HEK293 (cell line): ENCODE data around the gene ZBTB5.

Experiments
- CTCF ChIA-PET: fragments of 350-600 bp; formaldehyde crosslinking; extraction: SDS; loops from one replicate; lab custom pipeline; 2021; ENCODE audit warnings: antibody characterized with exemption; lab: Yijun Ruan, JAX
- POLR2A ChIA-PET: fragments of 300-600 bp; formaldehyde crosslinking; extraction: SDS; loops from one replicate; lab custom pipeline; 2020; ENCODE audit warnings: antibody characterized with exemption, inconsistent platforms; lab: Yijun Ruan, JAX
- H3K27ac ChIP-seq: fragments of 200-500 bp; sonication (Bioruptor generic); 2 replicates; pipeline ENCODE4 v1.5.1; 2014; ENCODE audit warnings: low read depth, low read length, control low read depth, inconsistent platforms; ENCODE audit errors: extremely low read depth
- H3K36me3 ChIP-seq, 2 experiments: fragments of 200-500 bp in 1 of 2; sonication (Bioruptor generic) in 1 of 2; 1 replicate in 1 of 2; 2 replicates in 1 of 2; pipeline ENCODE4 v1.5.1; 2014 to 2017; ENCODE audit warnings: inconsistent platforms in 2 of 2, low read length in 2 of 2; ENCODE audit not compliant: control insufficient read depth in 2 of 2, insufficient read depth in 1 of 2
- H3K4me1 ChIP-seq: fragments of 200-500 bp; sonication (Bioruptor generic); 2 replicates; pipeline ENCODE4 v1.5.1; 2014; ENCODE audit warnings: mild to moderate bottlenecking, low read length, inconsistent platforms; ENCODE audit not compliant: control insufficient read depth, insufficient read depth
- H3K4me3 ChIP-seq: 2 replicates; pipeline ENCODE4 v1.5.1; 2011; ENCODE audit warnings: low read depth, mild to moderate bottlenecking, control low read depth, low read length, moderate library complexity
- H3K9me3 ChIP-seq: fragments of 200-500 bp; sonication (Bioruptor generic); 2 replicates; pipeline ENCODE4 v1.5.1; 2014; ENCODE audit warnings: low read depth, low read length, inconsistent platforms; ENCODE audit not compliant: control insufficient read depth, insufficient read depth
- KLF7 ChIP-seq: fragments of 450-650 bp; formaldehyde crosslinking; IDR thresholded peaks from 2 replicates; pipeline ENCODE4 v1.5.1; 2016; ENCODE audit warnings: missing biosample characterization, missing genetic modification characterization, borderline replicate concordance
- MYNN ChIP-seq: fragments of 450-650 bp; formaldehyde crosslinking; IDR thresholded peaks from 2 replicates; pipeline ENCODE4 v1.5.1; 2016; ENCODE audit warnings: missing biosample characterization, missing genetic modification characterization, borderline replicate concordance
- ZNF138 ChIP-seq: fragments of 450-650 bp; formaldehyde crosslinking; IDR thresholded peaks from 2 replicates; pipeline ENCODE4 v1.5.1; 2016; ENCODE audit warnings: missing biosample characterization, missing genetic modification characterization, borderline replicate concordance
- ZNF202 ChIP-seq: fragments of 450-650 bp; formaldehyde crosslinking; IDR thresholded peaks from 2 replicates; pipeline ENCODE4 v1.5.1; 2016; ENCODE audit warnings: missing biosample characterization, missing genetic modification characterization, borderline replicate concordance
- ZNF211 ChIP-seq: fragments of 450-650 bp; formaldehyde crosslinking; IDR thresholded peaks from 2 replicates; pipeline ENCODE4 v1.5.1; 2016; ENCODE audit warnings: low read depth, missing biosample characterization, missing genetic modification characterization
- ZNF280D ChIP-seq: fragments of 450-650 bp; formaldehyde crosslinking; IDR thresholded peaks from 2 replicates; pipeline ENCODE4 v1.5.1; 2016; ENCODE audit warnings: missing biosample characterization, missing genetic modification characterization
- ZNF423 ChIP-seq: fragments of 450-650 bp; formaldehyde crosslinking; IDR thresholded peaks from 2 replicates; pipeline ENCODE4 v1.5.1; 2016; ENCODE audit warnings: missing biosample characterization, missing genetic modification characterization
- ZNF426 ChIP-seq: fragments of 450-650 bp; formaldehyde crosslinking; IDR thresholded peaks from 2 replicates; pipeline ENCODE4 v1.5.1; 2017; ENCODE audit warnings: missing biosample characterization, missing genetic modification characterization, mild to moderate bottlenecking, inconsistent platforms, moderate library complexity
- ZNF473 ChIP-seq: fragments of 450-650 bp; formaldehyde crosslinking; IDR thresholded peaks from 2 replicates; pipeline ENCODE4 v1.5.1; 2017; ENCODE audit warnings: missing biosample characterization, missing genetic modification characterization
- ZNF548 ChIP-seq: fragments of 450-650 bp; formaldehyde crosslinking; IDR thresholded peaks from 2 replicates; pipeline ENCODE4 v1.5.1; 2016; ENCODE audit warnings: missing biosample characterization, missing genetic modification characterization
- ZNF580 ChIP-seq: fragments of 450-650 bp; formaldehyde crosslinking; IDR thresholded peaks from 2 replicates; pipeline ENCODE4 v1.5.1; 2016; ENCODE audit warnings: missing biosample characterization, missing genetic modification characterization
- ZNF596 ChIP-seq: fragments of 450-650 bp; IDR thresholded peaks from 2 replicates; pipeline ENCODE4 v1.5.0; 2018; ENCODE audit warnings: missing biosample characterization, mild to moderate bottlenecking, missing genetic modification characterization, moderate library complexity
- ZNF645 ChIP-seq: fragments of 450-650 bp; formaldehyde crosslinking; IDR thresholded peaks from 2 replicates; pipeline ENCODE4; 2016; ENCODE audit warnings: missing biosample characterization, missing genetic modification characterization
- ZNF670 ChIP-seq: fragments of 450-650 bp; formaldehyde crosslinking; IDR thresholded peaks from 2 replicates; pipeline ENCODE4 v1.5.1; 2016; ENCODE audit warnings: missing biosample characterization, missing genetic modification characterization, low read depth
- ZNF747 ChIP-seq: fragments of 450-650 bp; formaldehyde crosslinking; IDR thresholded peaks from 2 replicates; pipeline ENCODE4 v1.5.1; 2016; ENCODE audit warnings: missing biosample characterization, missing genetic modification characterization
- ZNF777 ChIP-seq: fragments of 450-650 bp; formaldehyde crosslinking; IDR thresholded peaks from 2 replicates; pipeline ENCODE4 v1.5.1; 2017; ENCODE audit warnings: missing biosample characterization, missing genetic modification characterization, borderline replicate concordance
- ZXDB ChIP-seq: fragments of 450-650 bp; formaldehyde crosslinking; IDR thresholded peaks from 2 replicates; pipeline ENCODE4 v1.5.1; 2016; ENCODE audit warnings: missing biosample characterization, missing genetic modification characterization
- TF ChIP-seq, protein P1 (sequence below): fragments of 450-650 bp; formaldehyde crosslinking; IDR thresholded peaks from 2 replicates; pipeline ENCODE4 v1.5.1; 2016; ENCODE audit warnings: missing biosample characterization, missing genetic modification characterization, low read depth
- TF ChIP-seq, protein P2 (sequence below): fragments of 450-650 bp; formaldehyde crosslinking; IDR thresholded peaks from 2 replicates; pipeline ENCODE4 v1.5.1; 2016; ENCODE audit warnings: missing biosample characterization, missing genetic modification characterization

Gene ZBTB5

GRCh38 chr9:37407468-37407867, 57.8 kb downstream of the ZBTB5 start:
- no peaks in the 10 kb centered on the region for H3K36me3 ChIP-seq
- TF ChIP-seq ZNF747 (tag by site-specific recombination) (no peak), ZNF580 (tag by site-specific recombination) (no peak), ZNF138 (tag by site-specific recombination) (no peak), ZNF645 (tag by site-specific recombination) (no peak), ZNF426 (tag by site-specific recombination) (no peak), KLF7 (no peak), ZNF211 (no peak)
- TF ChIP-seq, all 188 proteins: peak for 0
- H3K9me3 ChIP-seq = no peaks in the 10 kb centered on the region
- H3K4me1 ChIP-seq = no peaks in the 10 kb centered on the region
- no peak overlapping the region for H3K4me3 ChIP-seq
- H3K27ac ChIP-seq = no peak overlapping the region
- POLR2A ChIA-PET = no interaction called here
- CTCF ChIA-PET = interaction anchor here (0.5 to 2.5 kb wide), 17 partner anchors 8 to 590 kb away, joined by 3 to 14 read pairs (median 3); no protein-coding TSS in a partner anchor

- Histone ChIP-seq H3K4me1 (no peaks in the 10 kb centered on the region), H3K4me3 (no peak overlapping the region), H3K36me3 (no peaks in the 10 kb centered on the region), H3K9me3 (no peaks in the 10 kb centered on the region), H3K27ac (no peak overlapping the region)
- TF ChIP-seq MYNN (no peak), ZXDB (tag by site-specific recombination) (no peak), ZNF670 (tag by site-specific recombination) (no peak), ZNF473 (tag by site-specific recombination) (no peak), ZNF280D (tag by site-specific recombination) (no peak)
- TF ChIP-seq, protein P1, sequence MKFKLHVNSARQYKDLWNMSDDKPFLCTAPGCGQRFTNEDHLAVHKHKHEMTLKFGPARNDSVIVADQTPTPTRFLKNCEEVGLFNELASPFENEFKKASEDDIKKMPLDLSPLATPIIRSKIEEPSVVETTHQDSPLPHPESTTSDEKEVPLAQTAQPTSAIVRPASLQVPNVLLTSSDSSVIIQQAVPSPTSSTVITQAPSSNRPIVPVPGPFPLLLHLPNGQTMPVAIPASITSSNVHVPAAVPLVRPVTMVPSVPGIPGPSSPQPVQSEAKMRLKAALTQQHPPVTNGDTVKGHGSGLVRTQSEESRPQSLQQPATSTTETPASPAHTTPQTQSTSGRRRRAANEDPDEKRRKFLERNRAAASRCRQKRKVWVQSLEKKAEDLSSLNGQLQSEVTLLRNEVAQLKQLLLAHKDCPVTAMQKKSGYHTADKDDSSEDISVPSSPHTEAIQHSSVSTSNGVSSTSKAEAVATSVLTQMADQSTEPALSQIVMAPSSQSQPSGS (tag by site-specific recombination) = no peak
- ChIA-PET CTCF (interaction anchor here (0.7 to 2.5 kb wide), 15 partner anchors 9 to 427 kb away, joined by 3 to 14 read pairs (median 3); no protein-coding TSS in a partner anchor), POLR2A (interaction anchor here (0.7 kb wide), 1 partner anchor 534 kb away, joined by 5 read pairs; no protein-coding TSS in a partner anchor)
Observed at GRCh38 chr9:37406603-37407401, 58.4 kb downstream of the ZBTB5 start.

GRCh38 chr9:37405764-37406380, 59.4 kb downstream of the ZBTB5 start:
- H3K9me3 ChIP-seq = no peaks in the 10 kb centered on the region
- no peak overlapping the region for H3K27ac ChIP-seq
- H3K36me3 ChIP-seq = no peaks in the 10 kb centered on the region
- H3K4me3 ChIP-seq = no peak overlapping the region
- H3K4me1 ChIP-seq = no peaks in the 10 kb centered on the region
- POLR2A ChIA-PET = interaction anchor here (0.7 kb wide), 1 partner anchor 533 kb away, joined by 5 read pairs; no protein-coding TSS in a partner anchor
- CTCF ChIA-PET = interaction anchor here (0.7 to 2.5 kb wide), 8 partner anchors 9 to 426 kb away, joined by 3 to 14 read pairs (median 4); no protein-coding TSS in a partner anchor
- TF ChIP-seq ZNF596 = no peak
- TF ChIP-seq ZNF202 (tag by site-specific recombination) = no peak
- TF ChIP-seq ZNF548 (tag by site-specific recombination) = no peak
- TF ChIP-seq, protein P2, sequence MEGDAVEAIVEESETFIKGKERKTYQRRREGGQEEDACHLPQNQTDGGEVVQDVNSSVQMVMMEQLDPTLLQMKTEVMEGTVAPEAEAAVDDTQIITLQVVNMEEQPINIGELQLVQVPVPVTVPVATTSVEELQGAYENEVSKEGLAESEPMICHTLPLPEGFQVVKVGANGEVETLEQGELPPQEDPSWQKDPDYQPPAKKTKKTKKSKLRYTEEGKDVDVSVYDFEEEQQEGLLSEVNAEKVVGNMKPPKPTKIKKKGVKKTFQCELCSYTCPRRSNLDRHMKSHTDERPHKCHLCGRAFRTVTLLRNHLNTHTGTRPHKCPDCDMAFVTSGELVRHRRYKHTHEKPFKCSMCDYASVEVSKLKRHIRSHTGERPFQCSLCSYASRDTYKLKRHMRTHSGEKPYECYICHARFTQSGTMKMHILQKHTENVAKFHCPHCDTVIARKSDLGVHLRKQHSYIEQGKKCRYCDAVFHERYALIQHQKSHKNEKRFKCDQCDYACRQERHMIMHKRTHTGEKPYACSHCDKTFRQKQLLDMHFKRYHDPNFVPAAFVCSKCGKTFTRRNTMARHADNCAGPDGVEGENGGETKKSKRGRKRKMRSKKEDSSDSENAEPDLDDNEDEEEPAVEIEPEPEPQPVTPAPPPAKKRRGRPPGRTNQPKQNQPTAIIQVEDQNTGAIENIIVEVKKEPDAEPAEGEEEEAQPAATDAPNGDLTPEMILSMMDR = no peak
- TF ChIP-seq ZNF423 = no peak
- TF ChIP-seq ZNF777 (tag by site-specific recombination) = no peak
